AG09309 (cell line): ENCODE results near the gene ELF1.

ENCODE experiments used
- DNase-seq: peaks from one replicate; pipeline ENCODE4 v3.0.0-alpha.2; 2010; ENCODE audit warnings: low read depth
- H3K4me3 ChIP-seq: 2 replicates; pipeline ENCODE4 v1.5.1; 2011; ENCODE audit warnings: mild to moderate bottlenecking, low read depth, low read length, moderate library complexity; ENCODE audit not compliant: control insufficient read depth
- CTCF ChIP-seq: IDR thresholded peaks from 2 replicates; pipeline ENCODE4 v1.5.1; 2011; ENCODE audit warnings: mild to moderate bottlenecking, low read depth, low read length, inconsistent platforms; ENCODE audit not compliant: insufficient read depth, control insufficient read depth; ENCODE audit errors: missing control alignments

Gene ELF1

GRCh38 chr13:40992678-40993518 is 26.2 kb downstream of the ELF1 start:
- H3K4me3 ChIP-seq = no peak overlapping the region
- no peak for TF ChIP-seq CTCF
- DNase-seq = no peak

- TF ChIP-seq CTCF = no peak
- DNase-seq = no peak
- H3K4me3 ChIP-seq = no peak overlapping the region
Observed at GRCh38 chr13:40987606-40988280, 31.4 kb downstream of the ELF1 start.

- DNase-seq = no peak
- no peak for TF ChIP-seq CTCF
- no peak overlapping the region for H3K4me3 ChIP-seq
Observed at GRCh38 chr13:40986101-40986856, 32.8 kb downstream of the ELF1 start.

GRCh38 chr13:40985381-40986100 is 33.6 kb downstream of the ELF1 start:
- no peak for TF ChIP-seq CTCF
- no peak overlapping the region for H3K4me3 ChIP-seq
- no peak for DNase-seq

GRCh38 chr13:40984668-40985366 is 34.3 kb downstream of the ELF1 start:
- no peak for DNase-seq
- H3K4me3 ChIP-seq = no peak overlapping the region
- TF ChIP-seq CTCF = no peak
